Fibroblast of upper back skin (primary cell): ENCODE measurements around the gene NOB1.
"Not testable (repeated sequence)": the region's sequence is repeated elsewhere in the genome, so short reads cannot be mapped to it uniquely, and the experiment has no call there.

Experiments
- DNase-seq: peaks from one replicate; pipeline ENCODE4 v3.0.0-alpha.2; 2013

NOB1 gene

GRCh38 chr16:69754469-69755310, at the start of gene NOB1:
Gene NOB1 (minus strand): TSS chr16:69754926. CDS start chr16:69754910, 16 bp downstream.
- DNase-seq, result peak; percentile 95

DNA sequence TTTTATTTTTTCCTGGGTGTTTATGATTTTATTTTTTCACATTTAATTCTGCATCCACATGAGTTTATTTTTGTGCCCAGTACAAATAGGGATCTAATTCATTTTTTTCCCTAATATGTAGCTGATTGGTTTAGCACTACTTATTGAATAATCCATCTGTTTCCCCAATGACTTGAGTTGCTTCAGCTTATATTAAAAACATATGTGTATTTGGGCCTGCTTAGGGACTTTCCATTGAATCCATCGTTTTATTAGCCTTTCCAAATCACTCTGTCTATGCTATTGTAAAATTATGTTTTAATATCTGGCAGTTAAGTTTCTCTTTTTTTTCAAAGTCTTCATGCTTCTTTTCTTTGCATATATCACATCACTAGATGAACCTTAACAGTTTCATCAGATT, 49.6 kb upstream of the NOB1 start:
- no peak for DNase-seq

- peak; percentile 18 for DNase-seq
These were observed 44.9 kb upstream of the NOB1 start for GRCh38 chr16:69799611-69800031.

DNA sequence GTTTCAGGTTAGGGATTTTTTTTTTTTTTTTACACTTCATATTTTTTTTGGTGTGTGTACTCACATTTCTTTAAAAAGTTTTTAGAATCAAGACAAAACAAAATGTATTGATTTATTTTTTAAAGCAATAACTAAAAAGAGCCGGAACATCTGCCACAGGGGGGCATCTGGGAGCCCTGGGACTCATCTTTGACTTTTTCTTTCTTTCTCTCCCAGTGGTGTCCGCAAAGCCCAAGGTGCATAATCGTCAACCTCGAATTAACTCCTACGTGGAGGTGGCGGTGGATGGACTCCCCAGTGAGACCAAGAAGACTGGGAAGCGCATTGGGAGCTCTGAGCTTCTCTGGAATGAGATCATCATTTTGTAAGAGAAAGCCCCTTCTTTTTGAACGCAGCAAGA, 43.7 kb upstream of the NOB1 start:
- DNase-seq, result no peak

- peak; percentile 68 for DNase-seq
These were observed 41.8 kb upstream of the NOB1 start for GRCh38 chr16:69796285-69797118.

DNA sequence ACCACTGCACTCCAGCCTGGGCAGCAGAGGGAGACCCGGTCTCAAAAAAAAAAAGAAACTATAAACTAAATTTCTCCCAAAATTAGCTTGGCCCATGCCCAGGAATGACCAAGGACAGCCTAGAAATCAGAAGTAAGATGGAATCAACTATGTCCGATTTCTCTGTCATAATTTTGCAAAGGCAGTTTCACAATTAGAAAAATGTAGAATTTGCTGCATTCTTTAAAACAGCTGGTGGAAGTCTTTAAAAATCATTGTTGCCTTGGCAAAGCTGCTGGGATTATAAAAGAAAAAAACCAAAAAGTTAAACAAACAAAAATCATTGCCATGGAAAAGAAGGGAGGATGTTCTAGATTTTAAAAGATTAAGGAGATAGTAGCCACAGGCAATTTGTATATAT, 39.8 kb upstream of the NOB1 start:
- DNase-seq, result no peak

GRCh38 chr16:69793526-69793925, 38.8 kb upstream of the NOB1 start:
- no peak for DNase-seq

- DNase-seq, result not testable (repeated sequence)
These were observed 36.7 kb upstream of the NOB1 start for GRCh38 chr16:69791391-69791847.

GRCh38 chr16:69787883-69788282, 33.2 kb upstream of the NOB1 start:
- no peak for DNase-seq

DNA sequence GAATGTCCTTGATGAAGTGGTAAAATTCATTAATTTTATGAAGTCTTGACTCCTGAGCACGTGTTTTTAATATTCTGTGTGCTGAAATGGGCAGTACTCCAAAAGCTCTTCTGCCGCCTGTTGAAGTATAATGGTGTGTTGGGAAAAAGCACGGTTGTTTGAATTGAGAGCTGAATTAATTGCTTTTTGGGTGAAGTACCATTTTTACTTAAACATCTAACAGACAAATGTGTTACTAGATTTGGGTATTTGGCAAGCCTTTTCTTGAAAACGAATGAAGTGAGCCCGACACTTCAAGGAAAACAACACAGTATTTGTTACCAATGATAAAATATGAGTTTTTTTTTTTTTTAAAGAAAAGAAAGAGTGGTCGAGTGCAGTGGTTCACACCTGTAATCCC, 29.9 kb upstream of the NOB1 start:
- DNase-seq, result no peak

DNA sequence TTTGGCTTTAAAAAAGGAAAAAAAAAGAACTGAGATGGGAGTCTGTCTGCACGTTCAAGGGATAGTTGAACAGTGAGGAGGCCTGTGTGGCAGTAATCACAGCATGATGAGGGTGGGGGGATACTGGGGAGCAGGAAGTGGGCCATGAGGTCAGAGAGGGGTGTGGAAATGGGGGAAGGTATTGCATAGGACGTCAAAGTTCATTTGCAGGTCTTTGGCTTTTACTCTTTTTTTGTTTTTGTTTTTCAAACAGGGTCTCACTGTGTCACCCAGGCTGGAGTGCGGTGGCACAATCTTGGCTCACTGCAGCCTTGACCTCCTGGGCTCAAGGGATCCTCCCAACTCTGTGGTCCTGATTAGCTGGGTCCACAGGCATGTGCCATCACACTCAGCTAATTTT, 26.4 kb upstream of the NOB1 start:
- DNase-seq, result no peak

DNA sequence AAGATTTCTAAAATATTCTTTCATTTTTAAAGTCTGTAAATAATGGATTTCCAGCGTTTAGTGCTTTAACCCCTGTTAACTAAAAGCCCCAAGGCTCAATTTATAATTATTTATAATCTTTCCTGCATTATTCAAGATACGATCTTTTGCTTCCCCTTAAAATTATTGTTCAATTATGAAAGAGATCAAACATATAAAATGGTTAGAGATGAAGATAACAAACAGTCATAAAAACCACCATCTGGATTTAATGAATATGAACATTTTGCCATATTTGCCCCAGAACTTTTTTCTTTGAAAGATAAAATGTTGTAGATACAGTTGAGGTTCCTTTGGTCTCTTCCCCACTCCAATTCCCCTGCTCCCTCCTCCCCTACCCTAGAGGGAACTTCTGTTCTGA, 25.0 kb upstream of the NOB1 start:
- DNase-seq, result no peak

DNA sequence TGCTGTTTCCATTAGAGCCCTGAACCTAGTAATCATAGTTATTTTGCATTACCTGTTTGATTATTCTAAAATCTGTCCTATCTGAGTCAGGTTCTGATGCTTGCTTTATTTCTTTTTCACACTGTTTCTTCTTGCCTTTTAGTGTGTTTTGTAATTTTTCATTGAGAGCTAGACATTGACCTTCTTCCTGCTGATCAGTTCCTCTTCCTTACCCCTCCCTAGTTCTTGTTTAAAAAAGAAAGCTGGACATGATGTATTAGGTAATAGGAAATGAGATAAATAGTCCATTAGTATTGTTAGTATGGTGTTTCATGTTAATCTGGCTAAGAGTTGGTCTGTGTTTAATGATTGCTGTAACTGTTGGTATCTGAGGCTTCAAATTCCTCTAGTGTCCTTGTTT, 20.8 kb upstream of the NOB1 start:
- DNase-seq, result no peak

GRCh38 chr16:69773260-69773947, 18.7 kb upstream of the NOB1 start:
- DNase-seq, result no peak

DNA sequence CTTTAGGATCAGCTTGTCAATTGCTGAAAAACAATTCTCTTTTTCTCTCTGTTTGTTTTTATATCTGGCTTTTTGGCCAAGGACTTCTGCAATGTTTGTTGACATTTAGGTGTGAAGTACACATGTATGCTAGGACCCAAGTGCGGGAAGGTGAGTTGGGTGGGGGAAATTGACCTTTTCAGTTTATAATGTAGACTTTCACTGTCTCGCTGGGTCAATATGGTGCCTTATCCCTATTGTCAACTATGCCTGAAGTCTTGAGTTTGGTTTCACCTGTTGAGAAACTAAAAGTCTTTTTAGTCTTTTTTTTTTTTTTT, 16.9 kb upstream of the NOB1 start:
- DNase-seq, result no peak

DNA sequence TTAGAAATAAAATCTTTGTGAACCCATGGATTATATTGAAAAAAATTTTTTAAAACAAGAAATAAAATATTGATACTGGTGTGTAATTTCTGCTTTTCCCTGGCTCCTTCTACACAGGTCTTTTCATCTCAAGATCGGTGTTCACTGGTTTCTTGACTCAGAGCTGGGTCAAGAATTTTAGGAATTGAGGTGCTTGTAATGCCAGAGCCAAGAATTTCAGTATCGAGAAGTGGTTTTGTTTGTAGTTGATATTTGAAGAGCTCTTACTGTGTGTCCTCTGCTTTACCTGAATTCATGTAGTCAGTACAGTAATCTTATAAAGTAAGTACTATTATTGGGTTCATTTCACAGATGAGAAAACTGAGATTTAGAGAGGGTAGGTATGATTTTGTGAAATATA, 14.7 kb upstream of the NOB1 start:
- DNase-seq, result no peak

DNA sequence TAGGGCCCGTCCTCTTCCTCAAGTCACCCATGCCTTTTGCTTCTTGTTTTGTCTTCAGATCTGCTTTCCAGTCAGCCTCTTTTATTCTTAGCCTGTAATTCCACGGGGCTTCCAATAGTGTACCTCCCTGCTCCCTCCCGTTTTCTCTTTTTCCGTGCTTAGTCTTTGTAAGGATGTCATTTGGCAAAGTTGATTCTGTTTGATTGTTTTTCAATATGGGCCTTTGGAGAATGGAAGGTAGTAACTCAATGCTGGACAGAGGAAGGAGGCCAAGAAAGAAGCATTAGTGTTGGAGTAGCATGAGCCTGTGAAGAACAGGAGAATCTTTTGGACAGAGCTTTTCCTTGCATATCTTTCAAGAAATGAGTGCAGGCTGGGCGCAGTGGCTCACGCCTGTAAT, 13.9 kb upstream of the NOB1 start:
- DNase-seq, result no peak

DNA sequence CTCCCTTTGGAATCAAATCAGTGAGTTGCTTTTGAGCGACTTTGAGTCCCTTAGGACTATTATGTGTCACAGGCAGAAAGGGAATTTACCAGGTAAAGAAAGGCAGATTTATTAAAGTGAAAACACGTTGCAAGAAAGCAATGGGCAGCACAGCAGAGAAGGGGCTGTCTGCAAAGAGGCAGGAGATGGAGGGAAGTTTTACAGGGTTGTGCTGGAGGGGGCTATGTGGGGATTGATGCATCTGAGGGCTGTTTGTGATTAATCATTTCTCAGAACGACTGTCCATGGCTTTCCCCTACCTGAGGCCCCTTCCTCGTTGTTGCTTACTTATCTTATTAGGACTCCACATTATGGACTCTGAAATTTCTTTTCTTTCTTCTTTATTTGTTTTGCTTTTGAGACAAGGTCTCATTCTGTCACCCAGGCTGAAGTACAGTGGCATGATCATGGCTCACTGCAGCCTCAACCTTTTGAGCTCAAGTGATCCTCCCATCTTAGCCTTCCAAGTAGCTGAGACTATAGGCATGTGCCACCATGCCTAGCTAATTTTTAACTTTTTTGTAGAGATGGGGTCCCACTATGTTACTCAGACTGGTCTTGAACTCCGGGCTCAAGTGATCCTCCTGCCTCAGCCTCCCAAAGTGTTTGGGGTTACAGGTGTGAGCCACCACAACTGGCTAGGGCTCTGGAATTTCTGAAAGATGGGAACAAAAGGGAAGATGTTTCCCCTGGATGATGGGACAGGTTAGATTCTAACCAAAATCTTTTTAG, 12.9 kb upstream of the NOB1 start:
- no peak for DNase-seq

DNA sequence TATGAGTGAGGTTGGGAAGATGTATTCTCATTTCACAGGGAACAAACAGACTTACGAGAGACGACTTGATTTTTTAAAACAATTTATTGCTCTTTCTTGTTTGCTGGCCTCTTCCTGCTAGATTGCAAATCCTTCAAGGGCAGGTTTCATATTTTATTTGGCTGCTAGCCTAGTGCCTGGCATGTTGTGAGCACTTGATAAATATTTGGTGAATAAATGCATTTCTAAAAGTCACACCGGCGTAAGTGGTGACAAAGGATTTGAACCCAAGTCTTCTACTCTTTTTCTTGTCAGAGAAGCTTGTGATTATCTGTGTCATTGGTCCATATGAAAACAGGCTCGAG, 8.8 kb upstream of the NOB1 start:
- no peak for DNase-seq

- peak; percentile 18 for DNase-seq
These were observed 8.3 kb upstream of the NOB1 start for GRCh38 chr16:69762814-69763598.

- peak; percentile 62 for DNase-seq
These were observed 7.5 kb upstream of the NOB1 start, which contains the start of gene WWP2 for GRCh38 chr16:69761983-69762813. Gene WWP2 (plus strand): TSS chr16:69762332. CDS start chr16:69787011, 24,679 bp downstream.
